ENCODE measurements around the gene TRIM41. TPM values are rescaled to one million over a fixed set of nuclear protein-coding genes. Genes with fewer than 3 reads are reported as not detected.

The TRIM41 gene
- total RNA-seq, 2 experiments from 2014 or later = 21.4 to 24.0 TPM

DNA sequence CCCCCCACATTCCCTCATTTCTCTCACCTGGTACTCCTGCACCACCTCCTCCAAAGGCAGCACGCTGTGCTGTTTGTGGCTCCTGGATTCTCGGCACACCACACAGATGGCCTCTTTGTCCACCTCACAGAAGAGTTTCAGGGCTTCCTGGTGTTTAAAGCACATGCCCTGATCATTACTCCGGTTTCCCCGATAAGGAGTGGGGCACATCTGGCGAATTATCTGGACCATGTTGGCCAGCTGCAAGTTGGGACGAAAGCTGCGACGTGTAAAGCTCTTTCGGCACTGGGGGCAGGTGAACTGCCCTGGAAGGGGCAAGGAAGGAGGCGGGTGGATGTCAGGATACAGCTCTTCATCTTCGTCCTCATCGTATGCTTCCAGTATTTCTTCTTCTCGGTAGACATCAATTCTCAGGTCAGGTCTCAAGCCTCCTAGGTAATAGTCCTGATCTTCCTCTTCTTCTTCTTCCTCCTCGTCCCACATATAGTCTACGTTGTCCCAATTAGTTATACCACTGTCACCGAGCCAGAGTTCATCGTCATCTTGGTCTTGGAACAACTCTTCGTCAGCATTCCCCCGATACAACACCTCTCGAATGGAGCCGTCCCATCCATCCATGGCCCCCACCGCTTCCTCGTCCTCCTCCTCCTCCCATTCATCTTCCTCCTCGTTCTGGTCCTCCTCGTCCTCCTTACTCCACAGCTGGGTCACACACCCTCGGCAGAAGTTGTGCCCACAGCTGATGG is 37.1 kb downstream of the TRIM41 start:
- Histone ChIP-seq H3K4me1 (ENCODE audit: insufficient read depth, low read length) (peaks cover 43% of the 10 kb centered on the region), H3K27me3 (ENCODE audit: control insufficient read depth in 1 of 2, insufficient read depth in 2 of 2, low read length in 2 of 2) (no peaks in the 10 kb centered on the region), H3K27ac (ENCODE audit: low read depth in 1 of 2, low read length in 2 of 2) (peak overlapping the region; percentile 98 to 99), H3K36me3 (ENCODE audit: insufficient read depth, low read length) (peaks cover 14% of the 10 kb centered on the region), H3K9me3 (ENCODE audit: control insufficient read depth in 1 of 2, insufficient read depth in 1 of 2, low read length in 2 of 2) (no peaks in the 10 kb centered on the region), H3K4me3 (ENCODE audit: low read length) (peak overlapping the region; percentile 85)
- intact Hi-C loops (cut with DNase I, micrococcal nuclease) = loop anchor here in 1 of 2 experiments (1.0 to 10.0 kb wide), 4 partner anchors 11 to 765 kb away; partner anchors contain the start of genes CNOT6, RACK1 and ZFP62
- no peak for ATAC-seq (ENCODE audit: poor library complexity)
- peaks cover 57% of the 10 kb centered on the region for H3K36me3 Mint-ChIP-seq (ENCODE audit: low read depth)
- TF ChIP-seq, protein P1, sequence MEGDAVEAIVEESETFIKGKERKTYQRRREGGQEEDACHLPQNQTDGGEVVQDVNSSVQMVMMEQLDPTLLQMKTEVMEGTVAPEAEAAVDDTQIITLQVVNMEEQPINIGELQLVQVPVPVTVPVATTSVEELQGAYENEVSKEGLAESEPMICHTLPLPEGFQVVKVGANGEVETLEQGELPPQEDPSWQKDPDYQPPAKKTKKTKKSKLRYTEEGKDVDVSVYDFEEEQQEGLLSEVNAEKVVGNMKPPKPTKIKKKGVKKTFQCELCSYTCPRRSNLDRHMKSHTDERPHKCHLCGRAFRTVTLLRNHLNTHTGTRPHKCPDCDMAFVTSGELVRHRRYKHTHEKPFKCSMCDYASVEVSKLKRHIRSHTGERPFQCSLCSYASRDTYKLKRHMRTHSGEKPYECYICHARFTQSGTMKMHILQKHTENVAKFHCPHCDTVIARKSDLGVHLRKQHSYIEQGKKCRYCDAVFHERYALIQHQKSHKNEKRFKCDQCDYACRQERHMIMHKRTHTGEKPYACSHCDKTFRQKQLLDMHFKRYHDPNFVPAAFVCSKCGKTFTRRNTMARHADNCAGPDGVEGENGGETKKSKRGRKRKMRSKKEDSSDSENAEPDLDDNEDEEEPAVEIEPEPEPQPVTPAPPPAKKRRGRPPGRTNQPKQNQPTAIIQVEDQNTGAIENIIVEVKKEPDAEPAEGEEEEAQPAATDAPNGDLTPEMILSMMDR (IDR thresholded peaks at IDR 0.05) = no peak
- peak overlapping the region; percentile 95 for H3K27ac Mint-ChIP-seq
- ChIA-PET CTCF (interaction anchor here (0.8 to 3.3 kb wide), 8 partner anchors 9 to 75 kb away, joined by 3 to 23 read pairs (median 3); partner anchors contain the start of gene TRIM41), POLR2A (interaction anchor here (1.2 to 4.4 kb wide), 11 partner anchors 15 to 430 kb away, joined by 3 to 244 read pairs (median 18); partner anchors contain the start of genes RACK1, TRIM41 and TRIM7)
- no peaks in the 10 kb centered on the region for H3K27me3 Mint-ChIP-seq
- peaks cover 59% of the 10 kb centered on the region for H3K4me1 Mint-ChIP-seq (ENCODE audit: low read depth)
- H3K4me3 Mint-ChIP-seq = peak overlapping the region; percentile 100
- DNase-seq = no peak
- H3K9me3 Mint-ChIP-seq = no peaks in the 10 kb centered on the region

DNA sequence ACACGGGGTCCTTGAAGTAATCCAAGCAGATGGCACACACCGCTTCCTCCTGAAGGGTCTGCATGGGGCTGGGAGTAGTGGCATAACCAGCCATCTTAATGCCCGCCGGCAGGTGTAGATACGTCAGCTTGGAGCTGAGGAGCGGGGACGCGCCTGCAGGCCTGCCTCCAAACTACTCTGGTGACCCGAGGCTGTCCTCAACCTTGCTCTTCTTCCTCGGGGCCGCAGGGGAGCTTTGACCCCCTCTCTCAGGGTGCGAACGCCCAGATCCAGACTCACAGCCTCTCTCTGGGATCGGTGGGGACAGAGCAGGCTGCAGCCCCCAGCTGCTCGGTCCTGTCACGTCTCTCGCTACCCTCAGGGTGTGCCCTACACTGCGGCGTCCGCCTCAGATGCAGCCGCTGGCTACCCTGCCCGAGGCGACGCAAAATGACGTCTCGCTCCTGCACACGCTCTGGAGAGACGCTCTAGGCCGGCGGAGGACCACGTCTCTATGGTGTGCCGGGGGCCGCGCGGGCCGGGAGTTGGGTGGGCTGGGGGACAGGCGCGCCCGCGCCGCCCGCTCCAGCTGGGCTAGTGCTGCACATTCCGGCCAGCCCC is 37.7 kb downstream of the TRIM41 start, which contains the start of gene TRIM52:
TRIM52 (minus strand) TSS at position 424 of the 600 bp plus-strand sequence; CDS start at position 94, 330 bp downstream.
- peaks cover 43% of the 10 kb centered on the region for H3K4me1 ChIP-seq (ENCODE audit: insufficient read depth, low read length)
- ATAC-seq (ENCODE audit: poor library complexity) (peak; percentile 73), DNase-seq (peak; percentile 84 to 96 (median 89))
- peak within 1 kb of the TSS; percentile 100 for H3K4me3 Mint-ChIP-seq
- peaks cover 14% of the 10 kb centered on the region for H3K36me3 ChIP-seq (ENCODE audit: insufficient read depth, low read length)
- H3K27me3 ChIP-seq (ENCODE audit: control insufficient read depth in 1 of 2, insufficient read depth in 2 of 2, low read length in 2 of 2) = no peaks in the 10 kb centered on the region
- H3K27me3 Mint-ChIP-seq = no peaks in the 10 kb centered on the region
- no peaks in the 10 kb centered on the region for H3K9me3 Mint-ChIP-seq
- peak within 1 kb of the TSS; percentile 98 to 99 for H3K27ac ChIP-seq (ENCODE audit: low read depth in 1 of 2, low read length in 2 of 2)
- no peaks in the 10 kb centered on the region for H3K9me3 ChIP-seq (ENCODE audit: control insufficient read depth in 1 of 2, insufficient read depth in 1 of 2, low read length in 2 of 2)
- peak within 1 kb of the TSS; percentile 95 for H3K27ac Mint-ChIP-seq
- intact Hi-C loops (cut with DNase I, micrococcal nuclease) = loop anchor here (1.0 to 5.0 kb wide), 6 partner anchors 15 to 399 kb away; partner anchors contain the start of genes TRIM41 (in 2 of the 2), RACK1 (in 1 of the 2) and ZFP62 (in 1 of the 2)
- TF ChIP-seq, protein P1 (IDR thresholded peaks at IDR 0.05) = no peak
- peaks cover 53% of the 10 kb centered on the region for H3K36me3 Mint-ChIP-seq (ENCODE audit: low read depth)
- H3K4me1 Mint-ChIP-seq (ENCODE audit: low read depth) = peaks cover 52% of the 10 kb centered on the region
- peak within 1 kb of the TSS; percentile 85 for H3K4me3 ChIP-seq (ENCODE audit: low read length)
- ChIA-PET CTCF (interaction anchor here (0.8 to 3.3 kb wide), 9 partner anchors 10 to 76 kb away, joined by 3 to 23 read pairs (median 3); partner anchors contain the start of genes RACK1 and TRIM41), POLR2A (interaction anchor here (0.7 to 4.4 kb wide), 17 partner anchors 10 to 1637 kb away, joined by 3 to 244 read pairs (median 12); partner anchors contain the start of genes HNRNPH1, RACK1, TRIM41 and TRIM7)
